ENCODE measurements around the gene AGTRAP. TPM values are rescaled to one million over a fixed set of nuclear protein-coding genes. Genes with fewer than 3 reads are reported as not detected.

The AGTRAP gene
- total and polyA plus RNA-seq, 9 of the 15 experiments (the other 6 are each of a cell fraction or from before 2014, with no cell fraction given) = 26.8 to 105 (median 57.5) TPM

GRCh38 chr1:11729498-11730428 is 6.2 kb upstream of the AGTRAP start (continued):
- TF ChIP-seq ZNF277 (CRISPR knock-in tag; IDR thresholded peaks at IDR 0.05; ENCODE audit: borderline replicate concordance) (no peak), THRAP3 (IDR thresholded peaks at IDR 0.05; ENCODE audit: borderline replicate concordance) (0 out of 2 replicates have a peak, but pooled peaks have one; percentile 51), MTA3 (IDR thresholded peaks at IDR 0.05; ENCODE audit: borderline replicate concordance) (no peak), SIN3B (IDR thresholded peaks at IDR 0.05; ENCODE audit: low read depth) (no peak), E2F8 (IDR thresholded peaks at IDR 0.05; ENCODE audit: low read depth, partially characterized antibody) (no peak), EZH2 (IDR thresholded peaks at IDR 0.05; ENCODE audit: borderline replicate concordance, low read depth, low read length) (no peak), ZNF75A (CRISPR knock-in tag; IDR thresholded peaks at IDR 0.05) (no peak), ZNF146 (CRISPR knock-in tag; IDR thresholded peaks at IDR 0.05; ENCODE audit: unreplicated experiment) (no peak), PHF21A (IDR thresholded peaks at IDR 0.05; ENCODE audit: borderline replicate concordance, low read depth) (no peak), POLR2B (IDR thresholded peaks at IDR 0.05; ENCODE audit: low read depth, partially characterized antibody) (no peak), GTF3C2 (IDR thresholded peaks at IDR 0.05; ENCODE audit: borderline replicate concordance, extremely low read depth, insufficient read length) (no peak), CCAR2 (IDR thresholded peaks at IDR 0.05; ENCODE audit: low read depth, low read length) (no peak)
- TF ChIP-seq, protein P1, sequence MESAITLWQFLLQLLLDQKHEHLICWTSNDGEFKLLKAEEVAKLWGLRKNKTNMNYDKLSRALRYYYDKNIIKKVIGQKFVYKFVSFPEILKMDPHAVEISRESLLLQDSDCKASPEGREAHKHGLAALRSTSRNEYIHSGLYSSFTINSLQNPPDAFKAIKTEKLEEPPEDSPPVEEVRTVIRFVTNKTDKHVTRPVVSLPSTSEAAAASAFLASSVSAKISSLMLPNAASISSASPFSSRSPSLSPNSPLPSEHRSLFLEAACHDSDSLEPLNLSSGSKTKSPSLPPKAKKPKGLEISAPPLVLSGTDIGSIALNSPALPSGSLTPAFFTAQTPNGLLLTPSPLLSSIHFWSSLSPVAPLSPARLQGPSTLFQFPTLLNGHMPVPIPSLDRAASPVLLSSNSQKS (CRISPR knock-in tag; IDR thresholded peaks at IDR 0.05) = no peak
- TF ChIP-seq, protein P2, sequence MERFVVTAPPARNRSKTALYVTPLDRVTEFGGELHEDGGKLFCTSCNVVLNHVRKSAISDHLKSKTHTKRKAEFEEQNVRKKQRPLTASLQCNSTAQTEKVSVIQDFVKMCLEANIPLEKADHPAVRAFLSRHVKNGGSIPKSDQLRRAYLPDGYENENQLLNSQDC (CRISPR knock-in tag; IDR thresholded peaks at IDR 0.05) = no peak
- TF ChIP-seq, protein P3, sequence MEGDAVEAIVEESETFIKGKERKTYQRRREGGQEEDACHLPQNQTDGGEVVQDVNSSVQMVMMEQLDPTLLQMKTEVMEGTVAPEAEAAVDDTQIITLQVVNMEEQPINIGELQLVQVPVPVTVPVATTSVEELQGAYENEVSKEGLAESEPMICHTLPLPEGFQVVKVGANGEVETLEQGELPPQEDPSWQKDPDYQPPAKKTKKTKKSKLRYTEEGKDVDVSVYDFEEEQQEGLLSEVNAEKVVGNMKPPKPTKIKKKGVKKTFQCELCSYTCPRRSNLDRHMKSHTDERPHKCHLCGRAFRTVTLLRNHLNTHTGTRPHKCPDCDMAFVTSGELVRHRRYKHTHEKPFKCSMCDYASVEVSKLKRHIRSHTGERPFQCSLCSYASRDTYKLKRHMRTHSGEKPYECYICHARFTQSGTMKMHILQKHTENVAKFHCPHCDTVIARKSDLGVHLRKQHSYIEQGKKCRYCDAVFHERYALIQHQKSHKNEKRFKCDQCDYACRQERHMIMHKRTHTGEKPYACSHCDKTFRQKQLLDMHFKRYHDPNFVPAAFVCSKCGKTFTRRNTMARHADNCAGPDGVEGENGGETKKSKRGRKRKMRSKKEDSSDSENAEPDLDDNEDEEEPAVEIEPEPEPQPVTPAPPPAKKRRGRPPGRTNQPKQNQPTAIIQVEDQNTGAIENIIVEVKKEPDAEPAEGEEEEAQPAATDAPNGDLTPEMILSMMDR (IDR thresholded peaks at IDR 0.05 in 2 of 3, conservative IDR thresholded peaks at IDR 0.05 in 1 of 3; ENCODE audit: insufficient read depth in 2 of 3, low read depth in 1 of 3, low read length in 3 of 3) = no peak
